PC-9 (cell line): Measurements from ENCODE around the gene SLCO2A1. TPM values are rescaled to one million over a fixed set of nuclear protein-coding genes. Genes with fewer than 3 reads are reported as not detected.

Experiments used
- BruUV-seq: library from RNA; stranded (reverse); fragments of 400-500 nt; replicated peaks from 2 replicates; lab custom pipeline; 2021; lab: Mats Ljungman, UMichigan
- CTCF ChIA-PET: fragments of 300-600 bp; sonication (Branson Sonifier 250); formaldehyde crosslinking; loops from one replicate; lab custom pipeline; 2022; ENCODE audit warnings: antibody characterized with exemption; lab: Charles Lee
- POLR2A ChIA-PET: fragments of 300-600 bp; sonication (Branson Sonifier 250); formaldehyde crosslinking; loops from one replicate; lab custom pipeline; 2022; ENCODE audit warnings: antibody characterized with exemption; ENCODE audit not compliant: unreplicated experiment; lab: Charles Lee
- DNase-seq, 2 experiments: peaks; one replicate each; pipeline versions ENCODE4 v3.0.0 to v3.0.0-alpha.2; 2015 to 2022; ENCODE audit warnings: mixed read lengths in 1 of 2
- H2AFZ ChIP-seq: fragments of 200-600 bp; sonication (generic); 2 replicates; pipeline ENCODE4 v1.8.1; 2017; ENCODE audit warnings: antibody characterized with exemption
- H3F3A ChIP-seq: fragments of 200-600 bp; sonication (generic); 2 replicates; pipeline ENCODE4 v1.8.1; 2017; ENCODE audit warnings: antibody characterized with exemption, mild to moderate bottlenecking, low read depth; ENCODE audit not compliant: insufficient read depth
- H3K27ac ChIP-seq: fragments of 200-600 bp; sonication (generic); 2 replicates; pipeline ENCODE4 v1.6.1; 2016; ENCODE audit warnings: mixed run types
- H3K27me3 ChIP-seq: fragments of 200-600 bp; sonication (generic); 2 replicates; pipeline ENCODE4 v1.6.1; 2016; ENCODE audit warnings: low read depth, mixed run types; ENCODE audit not compliant: insufficient read depth
- H3K36me3 ChIP-seq: fragments of 200-600 bp; sonication (generic); 2 replicates; pipeline ENCODE4 v1.6.1; 2016; ENCODE audit warnings: low read depth, mixed run types
- H3K4me1 ChIP-seq: fragments of 200-600 bp; sonication (generic); replicated peaks from 2 replicates; pipeline ENCODE4 v1.6.1; 2016; ENCODE audit warnings: mixed run types; ENCODE audit not compliant: insufficient read depth
- H3K4me2 ChIP-seq: fragments of 200-600 bp; sonication (generic); 2 replicates; pipeline ENCODE4 v1.6.1; 2017; ENCODE audit warnings: mixed run types
- H3K4me3 ChIP-seq: fragments of 200-600 bp; sonication (generic); 2 replicates; pipeline ENCODE4 v1.6.1; 2016; ENCODE audit warnings: mixed run types
- H3K79me2 ChIP-seq: fragments of 200-600 bp; sonication (generic); 2 replicates; pipeline ENCODE4 v1.6.1; 2017; ENCODE audit warnings: low read depth, mixed run types
- H3K9me2 ChIP-seq: fragments of 200-600 bp; sonication (generic); 2 replicates; pipeline ENCODE4 v1.8.1; 2017; ENCODE audit warnings: mild to moderate bottlenecking; ENCODE audit not compliant: insufficient read depth
- H3K9me3 ChIP-seq: fragments of 200-600 bp; sonication (generic); 2 replicates; pipeline ENCODE4 v1.8.1; 2016; ENCODE audit warnings: low read depth; ENCODE audit not compliant: insufficient read depth
- H4K20me1 ChIP-seq: fragments of 200-600 bp; sonication (generic); 2 replicates; pipeline ENCODE4 v1.8.1; 2017; ENCODE audit not compliant: insufficient read depth
- CTCF ChIP-seq: fragments of 200-600 bp; sonication (generic); conservative IDR thresholded peaks from 2 replicates; pipeline ENCODE4 v1.6.1; 2017; ENCODE audit warnings: mixed run types, antibody characterized with exemption, mild to moderate bottlenecking, moderate library complexity
- EZH2 ChIP-seq: fragments of 200-600 bp; sonication (generic); IDR thresholded peaks from 2 replicates; pipeline ENCODE4 v1.8.0; 2017; ENCODE audit warnings: antibody characterized with exemption, low read depth
- intact Hi-C: fragments of 100-400 bp; cut with micrococcal nuclease; formaldehyde crosslinking; loops from one replicate; pipeline ENCODE4 v1.10.0; 2022; ENCODE audit not compliant: unreplicated experiment
- total RNA-seq: library from RNA; stranded (reverse); gene quantifications from 2 replicates; pipeline ENCODE4 v1.2.3, GENCODE V29; 2021

The SLCO2A1 gene
- total RNA-seq, 1 experiment from 2014 or later: 0.44 TPM

GRCh38 chr3:133878518-133878917 lies 151.2 kb downstream of the SLCO2A1 start:
- no peak overlapping the region for H3K4me3 ChIP-seq
- CTCF ChIA-PET: no interaction called here

More at GRCh38 chr3:133878518-133878917, 151.2 kb downstream of the SLCO2A1 start:
- BruUV-seq: no TSS peak
- peaks cover 16% of the 10 kb centered on the region for H3K4me1 ChIP-seq
- H3K36me3 ChIP-seq: no peaks in the 10 kb centered on the region
- DNase-seq: no peak
- no peaks in the 10 kb centered on the region for H4K20me1 ChIP-seq
- H2AFZ ChIP-seq: no peak overlapping the region
- POLR2A ChIA-PET: no interaction called here
- peaks cover 4% of the 10 kb centered on the region; the same call in 1 of the 2 replicates for H3K9me3 ChIP-seq
- no peaks in the 10 kb centered on the region for H3K9me2 ChIP-seq
- no peak overlapping the region for H3K27ac ChIP-seq
- no peaks in the 10 kb centered on the region for H3K79me2 ChIP-seq
- intact Hi-C loops: no loop called here
- TF ChIP-seq EZH2: no peak
- TF ChIP-seq CTCF: no peak
- H3F3A ChIP-seq: no peaks in the 10 kb centered on the region
- H3K27me3 ChIP-seq: no peaks in the 10 kb centered on the region
- H3K4me2 ChIP-seq: no peak overlapping the region

Other genes starting within 250 kb of the SLCO2A1 start
- 25.5 and 29.8 TPM in 2 replicates for gene SRPRB, start 224.1 kb downstream of the SLCO2A1 start, total RNA-seq
- gene RAB6B, start 134.0 kb downstream of the SLCO2A1 start, total RNA-seq: 0.40 and 0.52 TPM in 2 replicates
- 74.6 and 93.7 TPM in 2 replicates for gene RYK, start 220.9 kb upstream of the SLCO2A1 start, total RNA-seq